Uterus (tissue), 4 donors: ENCODE results near the gene SPTLC2. TPM values are rescaled to one million over a fixed set of nuclear protein-coding genes. Genes with fewer than 3 reads are reported as not detected.

Experiments used
- DNase-seq, 2 donors: peaks; one replicate each; pipeline ENCODE4 v3.0.0-alpha.2; 2019 to 2020
- H3K27ac ChIP-seq, 2 donors: fragments of 200-600 bp; sonication (generic); 1 replicate in 1 of 2; 2 replicates in 1 of 2; pipeline ENCODE4 v1.5.1; 2016 to 2018
- H3K27me3 ChIP-seq, 2 donors: fragments of 200-600 bp; sonication (generic); one replicate each; pipeline ENCODE4 v1.5.1; 2018 to 2019; ENCODE audit warnings: control low read depth in 1 of 2
- H3K36me3 ChIP-seq, 2 donors: fragments of 200-600 bp; sonication (generic); one replicate each; pipeline ENCODE4 v1.5.1; 2019; ENCODE audit warnings: control low read depth in 1 of 2
- H3K4me1 ChIP-seq, 2 donors: fragments of 200-600 bp; sonication (generic); one replicate each; pipeline ENCODE4 v1.5.1; 2018 to 2019; ENCODE audit warnings: control low read depth in 1 of 2
- H3K4me3 ChIP-seq, 2 donors: fragments of 200-600 bp; sonication (generic); 1 replicate in 1 of 2; 2 replicates in 1 of 2; pipeline ENCODE4 v1.5.1; 2018 to 2019; ENCODE audit warnings: mild to moderate bottlenecking in 1 of 2
- H3K9me3 ChIP-seq, 2 donors: fragments of 200-600 bp; sonication (generic); one replicate each; pipeline ENCODE4 v1.5.1; 2019; ENCODE audit warnings: control low read depth in 1 of 2
- CTCF ChIP-seq, 4 experiments: fragments of 200-600 bp in 2 of 4; fragments of 450-650 bp in 2 of 4; sonication (generic) in 2 of 4; IDR thresholded peaks; one replicate each; pipeline ENCODE4 v1.5.1; 2016 to 2019; ENCODE audit warnings: antibody characterized with exemption in 4 of 4, mild to moderate bottlenecking in 2 of 4, moderate library complexity in 1 of 4
- POLR2A ChIP-seq, 2 donors: fragments of 450-650 bp; IDR thresholded peaks; one replicate each; pipeline ENCODE4 v1.6.1; 2016; ENCODE audit warnings: antibody characterized with exemption in 2 of 2, mild to moderate bottlenecking in 1 of 2, moderate library complexity in 1 of 2
- intact Hi-C: fragments of 100-400 bp; cut with DNase I; formaldehyde crosslinking; loops from one replicate; pipeline ENCODE4 v1.15.1; 2023; ENCODE audit warnings: low total_unique reads
- total RNA-seq, 4 donors: library from RNA; depleted of rRNA in 3 of 4; stranded (reverse); fragments of >200 nt in 3 of 4; gene quantifications; one replicate each; pipeline versions ENCODE4 v1.1.0 to v1.2.4, GENCODE V29; 2014 to 2023
- donor health status: DM: yes; HTN: yes; CAD: no.

The SPTLC2 gene
- total RNA-seq, 4 donors from 2014 or later: 12.3 to 64.2 (median 32.1) TPM

GRCh38 chr14:77498984-77499527, 117.4 kb downstream of the SPTLC2 start:
- H3K36me3 ChIP-seq: no peaks in the 10 kb centered on the region
- no peak overlapping the region for H3K27ac ChIP-seq
- TF ChIP-seq CTCF (IDR thresholded peaks at IDR 0.05) (no peak), POLR2A (IDR thresholded peaks at IDR 0.05) (no peak)
- no peak for DNase-seq
- no peaks in the 10 kb centered on the region for H3K27me3 ChIP-seq
- no peaks in the 10 kb centered on the region for H3K9me3 ChIP-seq
- intact Hi-C loops: no loop called here
- H3K4me3 ChIP-seq: peak overlapping the region; percentile 19 to 44
- peaks cover 0 to 4% of the 10 kb centered on the region in 2 donors for H3K4me1 ChIP-seq

- Histone ChIP-seq H3K27me3 (no peaks in the 10 kb centered on the region), H3K9me3 (no peaks in the 10 kb centered on the region), H3K36me3 (no peaks in the 10 kb centered on the region), H3K4me1 (peaks cover 0 to 4% of the 10 kb centered on the region in 2 donors), H3K4me3 (peak within 1 kb of the TSS; percentile 19 to 44), H3K27ac (no peak within 1 kb of the TSS)
- no peak for TF ChIP-seq CTCF (IDR thresholded peaks at IDR 0.05)
- TF ChIP-seq POLR2A (IDR thresholded peaks at IDR 0.05): no peak
- intact Hi-C loops: no loop called here
- DNase-seq: peak; percentile 27 to 33
Measured at GRCh38 chr14:77498120-77498979, 118.1 kb downstream of the SPTLC2 start, which contains the start of gene ISM2. Gene ISM2, minus strand, starts transcription at chr14:77498816. Its CDS starts 23 bp downstream, at chr14:77498793.

GRCh38 chr14:77495334-77495733, 121.1 kb downstream of the SPTLC2 start:
- no peak for DNase-seq
- Histone ChIP-seq H3K4me1 (peaks cover 0 to 4% of the 10 kb centered on the region in 2 donors), H3K9me3 (no peaks in the 10 kb centered on the region), H3K4me3 (no peak overlapping the region), H3K27ac (no peak overlapping the region), H3K36me3 (no peaks in the 10 kb centered on the region), H3K27me3 (no peaks in the 10 kb centered on the region)
- intact Hi-C loops: no loop called here
- no peak for TF ChIP-seq POLR2A (IDR thresholded peaks at IDR 0.05)
- TF ChIP-seq CTCF (IDR thresholded peaks at IDR 0.05): no peak

- no peak for DNase-seq
- H3K27me3 ChIP-seq: no peaks in the 10 kb centered on the region
- H3K4me3 ChIP-seq: no peak overlapping the region
- no peaks in the 10 kb centered on the region for H3K9me3 ChIP-seq
- H3K27ac ChIP-seq: no peak overlapping the region
- H3K36me3 ChIP-seq: no peaks in the 10 kb centered on the region
- TF ChIP-seq CTCF (IDR thresholded peaks at IDR 0.05) (no peak), POLR2A (IDR thresholded peaks at IDR 0.05) (no peak)
- intact Hi-C loops: no loop called here
- H3K4me1 ChIP-seq: no peaks in the 10 kb centered on the region
Measured at GRCh38 chr14:77491056-77491455, 125.4 kb downstream of the SPTLC2 start.

GRCh38 chr14:77490347-77490986, 126.0 kb downstream of the SPTLC2 start:
- Histone ChIP-seq H3K9me3 (no peaks in the 10 kb centered on the region), H3K4me3 (no peak overlapping the region), H3K27ac (no peak overlapping the region), H3K27me3 (no peaks in the 10 kb centered on the region), H3K4me1 (no peaks in the 10 kb centered on the region), H3K36me3 (no peaks in the 10 kb centered on the region)
- no peak for DNase-seq
- TF ChIP-seq POLR2A (IDR thresholded peaks at IDR 0.05) (no peak), CTCF (IDR thresholded peaks at IDR 0.05) (no peak)
- intact Hi-C loops: no loop called here
